Sigmoid colon (tissue), 7 donors: Measurements from ENCODE around the gene GFRA3. TPM values are rescaled to one million over a fixed set of nuclear protein-coding genes. Genes with fewer than 3 reads are reported as not detected.
A peak's percentile ranks its signal among the peaks of the same experiment; 100 is the strongest.

ENCODE experiments used
- DNase-seq: peaks from one replicate; pipeline ENCODE4 v3.0.0-alpha.2; 2019
- H3K27ac ChIP-seq, 4 donors: fragments of 200-600 bp; sonication (generic); one replicate each; pipeline ENCODE4 v1.5.1; 2016 to 2019; ENCODE audit warnings: mild to moderate bottlenecking in 1 of 4
- H3K27me3 ChIP-seq, 3 donors: fragments of 200-600 bp; sonication (generic); one replicate each; pipeline ENCODE4 v1.5.1; 2019; ENCODE audit warnings: mild to moderate bottlenecking in 1 of 3
- H3K36me3 ChIP-seq, 4 donors: fragments of 200-600 bp; sonication (generic); one replicate each; pipeline ENCODE4 v1.5.1; 2016 to 2019
- H3K4me1 ChIP-seq, 4 donors: fragments of 200-600 bp; sonication (generic); one replicate each; pipeline ENCODE4 v1.5.1; 2017 to 2019
- H3K4me3 ChIP-seq, 4 donors: fragments of 200-600 bp; sonication (generic); one replicate each; pipeline ENCODE4 v1.5.1; 2017 to 2019; ENCODE audit warnings: mild to moderate bottlenecking in 2 of 4, moderate library complexity in 1 of 4
- H3K9me3 ChIP-seq, 4 donors: fragments of 200-600 bp in 3 of 4; sonication (generic) in 3 of 4; one replicate each; pipeline versions ENCODE4 v1.5.1 to v1.6.1; 2013 to 2019
- CTCF ChIP-seq, 4 experiments: fragments of 450-650 bp in 3 of 4; fragments of 200-600 bp in 1 of 4; IDR thresholded peaks; one replicate each; pipeline ENCODE4 v1.5.1; 2016 to 2019; ENCODE audit warnings: antibody characterized with exemption in 4 of 4, mild to moderate bottlenecking in 3 of 4, moderate library complexity in 2 of 4
- EP300 ChIP-seq, 4 donors: sonication (generic); formaldehyde crosslinking; IDR thresholded peaks; one replicate each; pipeline ENCODE4 v1.6.1; 2017; ENCODE audit warnings: antibody characterized with exemption in 4 of 4
- POLR2A ChIP-seq, 2 donors: fragments of 450-650 bp; IDR thresholded peaks; one replicate each; pipeline ENCODE4 v1.6.1; 2016; ENCODE audit warnings: antibody characterized with exemption in 2 of 2, mild to moderate bottlenecking in 2 of 2, moderate library complexity in 2 of 2
- POLR2AphosphoS5 ChIP-seq, 4 donors: sonication (generic); formaldehyde crosslinking; IDR thresholded peaks; one replicate each; pipeline ENCODE4 v1.6.1; 2017; ENCODE audit warnings: antibody characterized with exemption in 4 of 4
- WGBS, 2 donors: extraction: QIAGEN DNeasy Blood & Tissue Kit; methylation state at CpG; one replicate each; pipeline ENCODE4 v1.1.7; 2013; 5-methylcytosine and 5-hydroxymethylcytosine counted together
- intact Hi-C: fragments of 100-400 bp; cut with DNase I; formaldehyde crosslinking; loops from one replicate; pipeline ENCODE4 v1.15.1; 2023
- polyA plus RNA-seq, 3 donors: library from polyadenylated mRNA; stranded (reverse); fragments of 200-250 nt; gene quantifications; one replicate each; pipeline ENCODE4 v1.2.3, GENCODE V29; 2013
- total RNA-seq, 4 donors: library from RNA; depleted of rRNA; stranded (reverse); fragments of >200 nt; gene quantifications; one replicate each; pipeline ENCODE4 v1.1.0, GENCODE V29; 2016
- donor health status: healthy with polysubstance abuse.
- donor health status: Bipolar disorder and iron deficiency.
- donor health status: healthy.

The GFRA3 gene
- total and polyA plus RNA-seq, 7 donors = 0.49 to 3.9 (median 0.77) TPM; not detected in 1

- Histone ChIP-seq H3K27ac (no peak overlapping the region), H3K4me3 (no peak overlapping the region), H3K9me3 (no peaks in the 10 kb centered on the region), H3K36me3 (no peaks in the 10 kb centered on the region), H3K4me1 (peaks cover 0 to 11% (median 8%) of the 10 kb centered on the region in 4 donors), H3K27me3 (peaks cover 7 to 23% (median 18%) of the 10 kb centered on the region in 3 donors)
- TF ChIP-seq POLR2AphosphoS5 (IDR thresholded peaks at IDR 0.05) (no peak), POLR2A (IDR thresholded peaks at IDR 0.05) (no peak), EP300 (IDR thresholded peaks at IDR 0.05) (no peak), CTCF (IDR thresholded peaks at IDR 0.05) (no peak)
- 73 to 91% methylated on average over 2 of the region's 2 CpGs for WGBS, 2 donors
- intact Hi-C loops = no loop called here
- no peak for DNase-seq
Observed at GRCh38 chr5:138276402-138277054, 2.1 kb upstream of the GFRA3 start.

GRCh38 chr5:138275895-138276294 is 1.5 kb upstream of the GFRA3 start:
- TF ChIP-seq POLR2A (IDR thresholded peaks at IDR 0.05) (no peak), POLR2AphosphoS5 (IDR thresholded peaks at IDR 0.05) (no peak), CTCF (IDR thresholded peaks at IDR 0.05) (no peak), EP300 (IDR thresholded peaks at IDR 0.05) (no peak)
- intact Hi-C loops = no loop called here
- no peak for DNase-seq
- WGBS, 2 donors = 39 to 46% methylated on average over 1 of the region's 1 CpG
- Histone ChIP-seq H3K4me3 (no peak overlapping the region), H3K9me3 (no peaks in the 10 kb centered on the region), H3K27me3 (peaks cover 7 to 23% (median 20%) of the 10 kb centered on the region in 3 donors), H3K4me1 (peaks cover 0 to 11% (median 8%) of the 10 kb centered on the region in 4 donors), H3K27ac (no peak overlapping the region), H3K36me3 (no peaks in the 10 kb centered on the region)

- Histone ChIP-seq H3K4me1 (peaks cover 0 to 11% (median 8%) of the 10 kb centered on the region in 4 donors), H3K27me3 (peaks cover 7 to 23% (median 20%) of the 10 kb centered on the region in 3 donors), H3K4me3 (no peak overlapping the region), H3K36me3 (no peaks in the 10 kb centered on the region), H3K9me3 (no peaks in the 10 kb centered on the region), H3K27ac (no peak overlapping the region)
- intact Hi-C loops = no loop called here
- WGBS, 2 donors = 36 to 46% methylated on average over 3 of the region's 3 CpGs
- TF ChIP-seq EP300 (IDR thresholded peaks at IDR 0.05) = no peak
- no peak for TF ChIP-seq CTCF (IDR thresholded peaks at IDR 0.05)
- no peak for TF ChIP-seq POLR2A (IDR thresholded peaks at IDR 0.05)
- no peak for TF ChIP-seq POLR2AphosphoS5 (IDR thresholded peaks at IDR 0.05)
- DNase-seq = no peak
Observed at GRCh38 chr5:138275379-138275782, 960 bp upstream of the GFRA3 start.

- no peak for DNase-seq
- Histone ChIP-seq H3K9me3 (no peaks in the 10 kb centered on the region), H3K27me3 (peaks cover 7 to 23% (median 20%) of the 10 kb centered on the region in 3 donors), H3K27ac (peak overlapping the region in 2 of 4 donors; percentile 14 to 53), H3K4me3 (peak overlapping the region in 3 of 4 donors; percentile 39 to 48 (median 46)), H3K4me1 (peaks cover 0 to 11% (median 8%) of the 10 kb centered on the region in 4 donors), H3K36me3 (no peaks in the 10 kb centered on the region)
- intact Hi-C loops = no loop called here
- WGBS, 2 donors = 44 to 66% methylated on average over 6 of the region's 6 CpGs
- TF ChIP-seq POLR2AphosphoS5 (IDR thresholded peaks at IDR 0.05) (no peak), POLR2A (IDR thresholded peaks at IDR 0.05) (no peak), EP300 (IDR thresholded peaks at IDR 0.05) (no peak), CTCF (IDR thresholded peaks at IDR 0.05) (no peak)
Observed at GRCh38 chr5:138273834-138274188, 610 bp downstream of the GFRA3 start.
